ENCODE data around the gene EPS8L1. TPM values are rescaled to one million over a fixed set of nuclear protein-coding genes. Genes with fewer than 3 reads are reported as not detected.
"Not testable (repeated sequence)": the region's sequence is repeated elsewhere in the genome, so short reads cannot be mapped to it uniquely, and the experiment has no call there.

EPS8L1 gene
- polyA plus RNA-seq, 12 donors, result 1.5 to 26.7 (median 4.4) TPM; not detected in 1

DNA sequence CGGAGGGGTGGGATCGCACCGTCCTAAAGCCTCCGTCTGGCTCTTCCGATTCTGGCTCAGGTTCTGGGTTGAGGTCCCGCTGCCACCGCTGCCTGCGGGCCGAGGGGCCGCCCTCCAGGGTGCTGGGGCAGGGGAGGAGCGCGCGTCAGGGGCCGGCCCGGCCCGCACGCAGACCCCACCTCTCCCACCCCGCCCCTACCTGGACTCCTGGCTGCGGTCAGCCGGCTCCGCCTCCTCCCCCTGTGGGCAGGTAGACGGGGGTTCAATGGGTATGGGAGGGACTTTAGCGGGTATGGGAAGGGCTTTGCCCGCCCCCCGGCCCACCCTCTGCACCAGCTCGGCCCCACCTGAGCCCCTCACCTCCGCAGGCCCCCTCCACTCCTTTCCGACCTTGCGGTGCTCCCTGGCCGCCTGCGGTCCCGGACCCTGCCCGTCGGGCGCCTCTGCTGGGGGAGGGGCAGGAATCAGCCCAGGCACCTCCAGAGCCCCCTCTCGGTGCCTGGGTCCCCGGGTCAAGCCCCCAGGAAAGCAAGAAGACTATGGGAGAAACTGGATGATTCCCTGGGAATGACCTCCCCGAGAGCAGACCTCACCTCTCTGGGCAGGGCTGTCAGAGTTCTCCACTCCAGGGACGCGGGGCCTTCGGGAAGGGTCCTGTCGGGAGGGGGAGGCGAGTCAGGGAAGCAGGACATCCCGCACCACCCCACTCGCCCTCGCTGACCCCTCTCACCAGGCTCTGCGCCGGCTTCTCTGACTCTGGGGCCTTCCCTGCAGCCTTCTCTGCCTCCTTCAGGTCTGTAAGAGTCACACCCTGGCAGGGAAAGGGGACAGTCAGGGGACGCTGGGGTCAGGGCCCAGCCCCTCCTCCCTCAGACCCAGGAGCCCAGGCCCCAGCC, 17.0 kb downstream of the EPS8L1 start:
- DNase-seq, result no peak

DNA sequence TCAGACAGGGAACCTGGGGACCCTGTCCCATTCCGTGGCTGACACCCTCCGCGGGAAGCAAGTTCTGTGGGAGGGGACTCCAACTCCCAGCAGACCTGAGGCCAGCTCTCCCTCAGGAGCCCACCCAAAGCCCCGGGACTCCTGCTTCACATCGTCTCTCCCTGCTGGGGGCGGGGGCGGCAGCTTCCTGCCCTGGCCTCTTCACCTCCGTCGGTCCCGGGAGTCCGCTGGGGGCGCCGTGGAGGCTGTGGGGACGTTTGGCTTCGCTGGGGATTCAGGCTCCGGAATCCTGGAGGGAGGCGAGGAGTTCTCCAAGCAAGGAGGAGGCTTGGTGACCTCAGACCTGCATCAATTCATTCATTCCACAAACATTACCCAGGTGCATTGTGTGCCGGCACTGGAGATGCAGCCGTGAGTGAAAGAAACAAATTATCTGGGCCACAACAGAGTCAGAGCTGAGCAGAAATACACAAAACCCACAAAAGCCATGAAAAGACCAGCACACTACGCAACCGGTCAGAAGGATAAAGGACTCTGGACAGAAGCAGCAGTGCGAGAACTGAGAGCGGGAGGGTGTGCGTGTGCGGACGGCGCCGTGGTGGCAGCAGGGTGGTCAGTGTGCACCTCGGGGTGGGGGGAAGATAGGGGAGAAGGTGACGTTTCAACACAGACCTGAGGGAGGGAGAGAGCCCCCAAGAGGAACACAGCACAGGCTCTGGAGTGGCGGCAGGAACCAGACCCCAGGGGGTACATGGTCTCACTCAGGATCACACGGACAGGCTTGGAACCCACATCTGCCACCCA, 19.0 kb downstream of the EPS8L1 start:
- no peak for DNase-seq

- no peak for DNase-seq
These were observed 19.8 kb downstream of the EPS8L1 start for GRCh38 chr19:55095260-55096060.

DNA sequence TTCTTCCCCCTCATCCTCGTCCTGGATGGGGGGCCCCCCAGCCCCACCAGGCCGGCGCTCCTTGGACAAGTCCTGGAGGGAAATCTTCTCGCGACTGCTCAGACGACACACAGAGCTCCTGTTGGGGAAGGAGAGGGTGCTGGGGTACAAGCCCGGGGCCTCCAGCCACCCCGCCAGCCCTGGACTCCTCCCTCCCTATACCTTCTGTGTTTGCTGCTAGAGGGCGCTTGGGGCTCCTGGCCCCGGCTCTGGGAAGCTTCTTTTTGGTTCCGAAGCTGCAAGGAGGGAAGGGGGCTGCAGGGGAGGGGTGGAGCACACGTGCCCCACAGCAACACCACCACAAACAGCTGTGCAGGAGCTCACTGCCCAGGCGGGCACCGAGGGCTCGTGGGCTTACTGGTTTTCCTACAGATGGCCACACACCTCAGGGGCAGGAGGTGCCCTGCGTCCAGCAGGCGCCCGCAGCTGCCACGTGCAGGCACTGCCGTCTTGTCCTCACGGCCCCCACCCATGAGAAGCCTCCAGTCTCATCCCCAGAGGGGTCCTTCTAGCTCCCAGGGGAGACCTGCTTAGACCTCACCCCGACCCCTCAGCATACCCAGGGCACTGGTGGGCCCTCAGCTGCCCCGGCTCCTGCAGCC, 20.5 kb downstream of the EPS8L1 start:
- DNase-seq, result no peak

DNA sequence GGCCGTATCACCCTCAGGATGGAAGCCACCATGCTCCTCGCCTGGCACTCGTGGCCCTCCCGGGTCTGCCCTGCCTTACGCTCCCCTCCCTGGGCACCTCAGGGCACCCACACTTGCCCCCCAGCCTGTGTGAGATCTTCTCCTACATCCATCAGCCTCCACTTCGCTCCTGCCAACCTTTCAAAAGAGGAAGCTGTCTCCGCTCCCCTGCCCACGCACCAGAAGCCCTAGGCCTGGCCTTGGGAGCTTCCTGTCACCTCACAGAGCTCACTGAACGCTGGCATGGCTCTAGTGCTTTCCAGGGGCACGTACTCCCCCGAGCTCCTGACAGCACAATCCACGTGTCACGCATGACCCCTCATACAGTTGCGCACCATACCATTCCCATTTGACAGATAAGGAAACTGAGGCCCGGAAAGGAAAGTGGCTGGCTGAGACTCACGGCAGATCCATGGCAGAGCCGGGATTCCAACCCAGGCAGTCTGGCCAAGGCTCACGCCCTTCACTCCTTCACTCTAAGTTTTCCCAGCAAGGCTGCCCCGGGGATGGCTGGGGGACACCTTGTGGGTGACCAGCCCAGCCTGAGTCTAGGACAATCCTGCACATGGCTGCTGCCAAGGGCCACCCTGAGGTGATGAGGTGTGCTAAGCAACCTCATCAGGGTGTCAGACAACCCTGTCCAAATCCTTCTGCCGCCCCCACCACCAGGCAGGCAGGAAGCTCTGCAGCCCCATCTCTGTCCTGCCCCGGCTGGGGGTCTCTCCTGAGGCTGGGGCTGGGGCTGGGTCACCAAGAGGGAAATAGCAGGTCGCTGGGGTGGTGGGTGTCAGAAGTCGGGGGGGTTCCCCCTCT, 22.4 kb downstream of the EPS8L1 start:
- DNase-seq, result no peak

- no peak for DNase-seq
These were observed 23.3 kb downstream of the EPS8L1 start for GRCh38 chr19:55098716-55099556.

GRCh38 chr19:55099557-55100506, 24.2 kb downstream of the EPS8L1 start:
- DNase-seq, result no peak

DNA sequence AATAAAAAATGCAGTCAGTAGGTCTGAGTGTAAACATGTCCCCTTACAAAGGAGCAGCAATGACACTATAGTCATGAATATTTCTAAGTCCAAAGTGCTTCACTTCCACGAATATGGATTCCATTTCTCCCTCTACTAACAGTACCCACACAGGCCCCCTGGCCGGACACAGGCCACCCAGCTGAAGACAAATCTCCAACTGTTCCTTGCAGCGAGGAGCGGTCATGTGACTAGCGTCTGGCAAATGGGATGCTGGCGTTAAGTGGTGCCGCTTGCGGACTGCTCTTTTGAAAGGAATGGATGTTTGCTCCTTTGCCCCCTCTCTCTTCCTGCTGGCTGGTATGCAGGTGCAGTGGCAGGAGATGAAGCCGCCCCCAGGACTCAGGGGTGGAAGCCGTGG, 25.6 kb downstream of the EPS8L1 start:
- no peak for DNase-seq

DNA sequence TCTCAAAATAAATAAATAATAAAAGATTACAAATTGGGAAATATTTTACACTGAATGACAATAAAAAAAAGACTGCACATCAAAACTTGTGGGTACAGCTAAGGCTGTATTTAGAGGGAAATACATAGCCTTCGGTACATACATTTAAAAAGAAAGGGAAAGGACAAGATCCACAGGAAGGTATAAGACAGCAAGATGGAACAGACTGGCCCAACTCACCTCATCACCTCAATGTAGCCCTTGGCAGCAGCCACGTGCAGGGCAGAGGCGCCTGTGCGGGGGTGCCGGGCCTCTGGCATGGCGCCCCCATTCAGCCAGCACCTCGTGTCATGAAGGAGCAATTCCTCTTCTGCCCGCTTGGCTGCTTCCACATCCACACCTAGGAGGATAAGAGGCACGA, 27.5 kb downstream of the EPS8L1 start:
- DNase-seq, result no peak

DNA sequence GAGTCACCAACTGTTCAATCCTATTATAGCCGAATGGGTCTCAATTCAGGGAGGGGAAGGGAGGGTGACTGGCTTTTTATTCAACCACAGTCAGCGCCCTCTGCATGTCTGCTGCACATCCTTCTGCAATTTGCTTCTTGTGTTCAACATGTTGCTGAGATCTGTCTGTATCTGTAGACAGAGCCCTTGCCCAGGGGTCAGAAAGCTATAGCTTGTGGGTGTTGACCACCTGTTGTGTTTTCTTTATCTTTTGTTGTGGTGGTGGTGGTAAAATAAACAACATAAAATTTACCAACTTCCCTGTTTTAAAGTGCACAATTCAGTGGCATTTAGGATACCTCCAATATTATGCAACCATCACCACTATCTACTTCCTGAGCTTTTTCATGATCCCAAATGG, 29.6 kb downstream of the EPS8L1 start:
- DNase-seq, result no peak

DNA sequence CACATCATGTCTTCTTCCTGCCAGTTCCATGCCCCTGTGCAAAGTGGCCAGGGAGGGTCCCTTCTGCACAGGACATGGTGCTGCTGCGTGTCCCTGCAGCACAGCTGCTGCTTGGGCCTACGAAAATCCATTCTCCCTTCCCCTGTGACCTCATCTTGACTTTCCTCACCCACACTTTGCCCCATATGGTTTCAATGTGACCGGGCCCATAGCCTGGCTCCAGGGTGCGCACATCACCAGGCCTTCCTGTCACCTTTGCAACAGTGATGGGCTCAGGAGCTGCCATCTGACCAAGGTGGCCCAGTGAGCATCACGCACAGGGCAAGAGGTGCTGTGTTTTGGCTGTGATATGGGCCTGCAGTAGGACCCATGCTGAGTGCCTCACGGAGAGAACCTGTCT, 30.9 kb downstream of the EPS8L1 start:
- DNase-seq, result no peak

DNA sequence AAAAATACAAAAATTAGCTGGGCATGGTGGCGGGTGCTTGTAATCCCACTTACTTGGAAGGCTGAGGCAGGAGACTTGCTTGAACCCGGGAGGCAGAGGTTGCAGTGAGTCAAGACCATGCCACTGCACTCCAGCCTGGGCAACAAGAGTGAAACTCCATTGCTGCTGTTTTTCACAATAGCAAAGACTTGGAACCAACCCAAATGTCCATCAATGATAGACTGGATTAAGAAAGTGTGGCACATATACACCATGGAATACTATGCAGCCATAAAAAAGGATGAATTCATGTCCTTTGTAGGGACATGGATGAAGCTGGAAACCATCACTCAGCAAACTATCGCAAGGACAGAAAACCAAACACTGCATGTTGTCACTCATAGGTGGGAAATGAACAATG, 31.6 kb downstream of the EPS8L1 start:
- DNase-seq, result not testable (repeated sequence)

GRCh38 chr19:55109527-55110291, 34.0 kb downstream of the EPS8L1 start:
- DNase-seq, result no peak

DNA sequence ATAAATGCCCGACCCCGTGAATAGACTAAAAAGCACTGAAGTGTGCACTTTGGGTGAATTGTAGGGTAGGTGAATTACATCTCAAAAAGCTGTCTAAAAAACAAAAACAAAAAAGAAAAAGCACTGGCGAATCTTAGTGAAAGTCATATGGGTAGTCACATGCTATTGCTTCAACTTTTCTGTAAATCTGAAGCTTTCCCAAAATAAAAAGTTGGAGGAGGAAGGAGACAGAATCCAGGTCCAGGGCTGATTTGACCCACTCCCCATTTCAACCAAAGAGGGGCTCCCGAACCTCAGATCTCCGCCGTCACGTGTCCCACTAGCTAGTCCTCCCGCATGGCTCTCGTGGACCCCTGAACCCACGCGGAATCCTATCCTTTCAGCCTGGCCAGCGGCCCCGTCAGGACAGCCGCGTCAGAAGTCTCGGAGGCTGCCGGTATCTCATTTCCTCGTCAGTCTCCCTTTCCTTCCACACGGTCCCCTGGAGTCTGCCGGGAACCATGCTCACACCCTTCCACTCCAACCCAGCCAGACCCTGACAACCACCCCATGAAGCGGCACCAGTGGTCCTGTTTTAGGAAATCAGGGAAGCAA, 35.7 kb downstream of the EPS8L1 start:
- no peak for DNase-seq

DNA sequence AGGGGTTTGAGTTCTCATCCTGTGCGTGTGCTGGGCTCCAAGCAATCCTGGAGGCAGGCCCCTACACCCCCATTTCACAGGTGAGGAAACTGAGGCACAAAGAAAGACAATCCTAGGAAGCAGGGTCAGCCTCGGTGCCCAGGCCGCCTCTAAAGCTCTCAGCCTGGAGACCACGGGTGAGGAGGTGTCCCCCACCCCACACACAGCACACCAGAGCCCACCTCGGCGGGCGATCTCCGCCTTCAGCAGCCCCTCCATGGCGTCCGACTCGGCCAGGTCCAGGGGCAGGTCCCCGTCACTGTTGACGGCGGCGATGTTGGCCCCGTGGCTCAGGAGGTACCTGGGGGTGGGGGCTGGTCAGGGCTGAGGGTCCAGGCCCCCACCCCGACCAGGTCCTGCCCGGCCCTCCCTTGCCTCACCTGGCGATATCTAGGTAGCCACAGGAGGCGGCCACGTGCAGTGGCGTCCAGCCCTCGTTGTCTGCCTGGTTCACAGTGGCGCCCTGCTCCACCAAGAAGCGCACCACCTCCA, 36.6 kb downstream of the EPS8L1 start:
- no peak for DNase-seq

DNA sequence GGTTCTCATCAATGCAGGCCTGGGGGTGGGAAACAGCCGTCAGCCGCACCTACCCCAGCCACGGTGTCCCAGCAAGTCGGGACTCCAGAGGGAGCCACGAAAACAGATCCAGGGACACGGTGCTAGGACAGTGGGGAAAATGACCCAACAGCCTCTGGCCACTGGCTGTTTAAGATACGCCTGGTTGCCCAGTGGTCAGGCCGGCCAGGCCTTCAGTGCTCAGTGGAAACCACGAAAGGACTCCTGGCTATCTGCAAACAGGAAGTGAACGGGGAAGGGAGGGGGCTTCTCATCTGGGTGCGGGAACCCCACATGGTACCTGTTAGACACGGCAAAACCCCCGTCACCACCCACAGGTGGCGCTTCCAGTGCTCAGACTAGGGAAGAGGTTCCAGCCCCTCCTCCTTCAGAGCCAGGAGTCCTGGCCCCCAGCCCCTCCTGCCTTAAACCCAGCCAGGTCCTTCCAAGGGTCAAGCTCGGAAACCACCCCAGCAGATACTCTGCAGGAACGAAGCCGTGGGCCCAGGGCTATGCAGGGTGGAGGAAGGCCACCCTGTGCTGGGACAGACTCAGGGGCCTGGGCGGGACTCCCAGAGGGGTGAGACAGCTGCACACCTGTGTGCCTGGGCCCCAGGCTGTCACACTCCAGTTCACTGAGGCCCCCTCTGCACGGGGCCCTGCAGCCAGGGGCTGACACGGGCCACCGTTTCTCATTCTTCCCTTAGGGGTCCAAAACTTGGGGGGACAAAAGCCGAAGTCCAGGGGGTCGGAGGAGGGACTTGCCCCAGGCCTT, 37.3 kb downstream of the EPS8L1 start:
- no peak for DNase-seq

Data from muscle of arm (tissue), 12 donors.